OCI-LY7 (cell line): ENCODE measurements around the gene NCAPG. TPM values are rescaled to one million over a fixed set of nuclear protein-coding genes. Genes with fewer than 3 reads are reported as not detected.

Experiments
- BruUV-seq: library from RNA; stranded (reverse); fragments of 400-500 nt; replicated peaks from 2 replicates; lab custom pipeline; 2021; lab: Mats Ljungman, UMichigan
- CTCF ChIA-PET: fragments of 300-600 bp; sonication (Branson Sonifier 250); formaldehyde crosslinking; loops from one replicate; lab custom pipeline; 2022; ENCODE audit warnings: antibody characterized with exemption; ENCODE audit not compliant: unreplicated experiment; lab: Charles Lee
- POLR2A ChIA-PET: fragments of 300-600 bp; sonication (Branson Sonifier 250); formaldehyde crosslinking; loops from one replicate; lab custom pipeline; 2022; ENCODE audit warnings: antibody characterized with exemption; lab: Charles Lee
- DNase-seq: peaks from one replicate; pipeline ENCODE4 v3.0.0-alpha.2; 2015; ENCODE audit warnings: low spot score
- H2AFZ ChIP-seq: fragments of 200-600 bp; sonication (generic), shearing (Covaris generic); 2 replicates; pipeline ENCODE4 v1.6.1; 2014; ENCODE audit warnings: mild to moderate bottlenecking, antibody characterized with exemption, low read length, moderate library complexity
- H3K27ac ChIP-seq: fragments of 200-600 bp; sonication (generic); 2 replicates; pipeline ENCODE4 v1.5.1; 2014; ENCODE audit warnings: mixed run types, low read depth, mild to moderate bottlenecking, moderate library complexity, low read length, inconsistent platforms; ENCODE audit not compliant: poor library complexity, severe bottlenecking
- H3K36me3 ChIP-seq: fragments of 200-600 bp; sonication (generic); 2 replicates; pipeline ENCODE4 v1.6.1; 2014; ENCODE audit warnings: mild to moderate bottlenecking, antibody characterized with exemption, low read length, moderate library complexity, mixed read lengths; ENCODE audit not compliant: insufficient read depth
- H3K4me1 ChIP-seq: fragments of 200-600 bp; sonication (generic); 2 replicates; pipeline ENCODE4 v1.5.1; 2014; ENCODE audit warnings: mild to moderate bottlenecking, low read length; ENCODE audit not compliant: insufficient read depth, poor library complexity, severe bottlenecking
- H3K4me2 ChIP-seq: fragments of 200-600 bp; sonication (generic); 2 replicates; pipeline ENCODE4 v1.6.1; 2014; ENCODE audit warnings: mild to moderate bottlenecking, low read length
- H3K4me3 ChIP-seq: fragments of 200-600 bp; sonication (generic); 2 replicates; pipeline ENCODE4 v1.5.1; 2014; ENCODE audit warnings: mild to moderate bottlenecking, low read depth, low read length; ENCODE audit not compliant: poor library complexity, severe bottlenecking
- H3K79me2 ChIP-seq: fragments of 200-600 bp; sonication (generic); 2 replicates; pipeline ENCODE4 v1.6.1; 2016; ENCODE audit warnings: low read depth, mild to moderate bottlenecking, low read length, moderate library complexity, mixed read lengths; ENCODE audit not compliant: insufficient read depth
- H3K9me2 ChIP-seq: fragments of 200-600 bp; sonication (generic); 2 replicates; pipeline ENCODE4 v1.6.1; 2016; ENCODE audit warnings: mild to moderate bottlenecking, low read length, mixed read lengths; ENCODE audit not compliant: insufficient read depth
- H3K9me3 ChIP-seq: fragments of 200-600 bp; sonication (generic); 2 replicates; pipeline ENCODE4 v1.6.1; 2014; ENCODE audit warnings: mild to moderate bottlenecking, mixed run types, low read length, mixed read lengths
- H4K20me1 ChIP-seq: fragments of 200-600 bp; sonication (generic); 2 replicates; pipeline ENCODE4 v1.6.1; 2014; ENCODE audit warnings: mild to moderate bottlenecking, antibody characterized with exemption, low read length, moderate library complexity, mixed read lengths; ENCODE audit not compliant: insufficient read depth
- EZH2phosphoT487 ChIP-seq: fragments of 200-600 bp; sonication (generic); IDR thresholded peaks from 2 replicates; pipeline ENCODE4 v1.6.1; 2018; ENCODE audit warnings: low read depth, borderline replicate concordance, mild to moderate bottlenecking, mixed run types, antibody characterized with exemption, low read length, moderate library complexity, mixed read lengths
- intact Hi-C: fragments of 100-400 bp; cut with micrococcal nuclease; formaldehyde crosslinking; loops from one replicate; pipeline ENCODE4 v1.10.0; 2022; ENCODE audit not compliant: unreplicated experiment
- total RNA-seq, 2 experiments: library from RNA; depleted of rRNA in 1 of 2; stranded (reverse); fragments of >200 nt in 1 of 2; shearing (Covaris generic) in 1 of 2; gene quantifications; 2 replicates each; pipeline ENCODE4 v1.2.3, GENCODE V29; 2014 to 2022
- TF ChIP-seq, protein P1 (sequence below): fragments of 200-600 bp; sonication (generic); conservative IDR thresholded peaks from 2 replicates; pipeline ENCODE4 v1.5.1; 2014; ENCODE audit warnings: mild to moderate bottlenecking, antibody characterized with exemption, low read length, moderate library complexity, mixed read lengths

NCAPG gene
- total RNA-seq, 2 experiments from 2014 or later, result 57.5 to 95.4 TPM

DNA sequence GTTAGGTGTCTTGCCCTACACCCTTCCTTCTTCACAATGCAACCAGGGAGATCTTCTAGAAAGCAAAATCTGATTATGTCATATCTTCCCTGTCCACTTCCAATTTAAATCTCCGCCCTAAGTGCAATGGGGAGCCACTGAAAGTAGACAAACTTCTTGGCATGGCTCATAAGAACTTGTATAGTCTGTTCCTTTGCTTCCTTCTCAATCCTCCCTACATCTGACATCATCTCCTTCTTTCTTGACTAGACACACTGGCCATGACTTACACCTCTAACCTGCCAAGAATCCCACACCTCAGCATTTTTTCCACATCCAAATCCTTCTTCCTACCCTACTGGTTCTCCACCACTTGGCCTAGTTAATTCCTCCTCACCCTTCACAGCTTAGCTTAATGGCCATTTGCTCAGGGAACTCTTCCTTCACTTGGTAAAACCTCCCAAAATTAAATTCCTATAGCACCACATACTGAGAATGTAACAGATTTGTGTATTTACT lies 55.1 kb downstream of the NCAPG start:
- Histone ChIP-seq H3K9me2 (no peaks in the 10 kb centered on the region), H3K4me3 (no peak overlapping the region), H2AFZ (no peak overlapping the region), H3K27ac (no peak overlapping the region), H3K79me2 (no peaks in the 10 kb centered on the region), H3K4me2 (no peak overlapping the region), H3K9me3 (no peaks in the 10 kb centered on the region), H3K4me1 (no peaks in the 10 kb centered on the region), H4K20me1 (no peaks in the 10 kb centered on the region), H3K36me3 (no peaks in the 10 kb centered on the region; the same call in 1 of the 2 replicates)
- POLR2A ChIA-PET, result interaction anchor here (0.7 kb wide), 1 partner anchor 38 kb away, joined by 3 read pairs; no protein-coding TSS in a partner anchor
- BruUV-seq, result no TSS peak
- no peak for TF ChIP-seq EZH2phosphoT487
- TF ChIP-seq, protein P1, sequence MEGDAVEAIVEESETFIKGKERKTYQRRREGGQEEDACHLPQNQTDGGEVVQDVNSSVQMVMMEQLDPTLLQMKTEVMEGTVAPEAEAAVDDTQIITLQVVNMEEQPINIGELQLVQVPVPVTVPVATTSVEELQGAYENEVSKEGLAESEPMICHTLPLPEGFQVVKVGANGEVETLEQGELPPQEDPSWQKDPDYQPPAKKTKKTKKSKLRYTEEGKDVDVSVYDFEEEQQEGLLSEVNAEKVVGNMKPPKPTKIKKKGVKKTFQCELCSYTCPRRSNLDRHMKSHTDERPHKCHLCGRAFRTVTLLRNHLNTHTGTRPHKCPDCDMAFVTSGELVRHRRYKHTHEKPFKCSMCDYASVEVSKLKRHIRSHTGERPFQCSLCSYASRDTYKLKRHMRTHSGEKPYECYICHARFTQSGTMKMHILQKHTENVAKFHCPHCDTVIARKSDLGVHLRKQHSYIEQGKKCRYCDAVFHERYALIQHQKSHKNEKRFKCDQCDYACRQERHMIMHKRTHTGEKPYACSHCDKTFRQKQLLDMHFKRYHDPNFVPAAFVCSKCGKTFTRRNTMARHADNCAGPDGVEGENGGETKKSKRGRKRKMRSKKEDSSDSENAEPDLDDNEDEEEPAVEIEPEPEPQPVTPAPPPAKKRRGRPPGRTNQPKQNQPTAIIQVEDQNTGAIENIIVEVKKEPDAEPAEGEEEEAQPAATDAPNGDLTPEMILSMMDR, result no peak
- no peak for DNase-seq
- intact Hi-C loops, result no loop called here
- CTCF ChIA-PET, result no interaction called here

DNA sequence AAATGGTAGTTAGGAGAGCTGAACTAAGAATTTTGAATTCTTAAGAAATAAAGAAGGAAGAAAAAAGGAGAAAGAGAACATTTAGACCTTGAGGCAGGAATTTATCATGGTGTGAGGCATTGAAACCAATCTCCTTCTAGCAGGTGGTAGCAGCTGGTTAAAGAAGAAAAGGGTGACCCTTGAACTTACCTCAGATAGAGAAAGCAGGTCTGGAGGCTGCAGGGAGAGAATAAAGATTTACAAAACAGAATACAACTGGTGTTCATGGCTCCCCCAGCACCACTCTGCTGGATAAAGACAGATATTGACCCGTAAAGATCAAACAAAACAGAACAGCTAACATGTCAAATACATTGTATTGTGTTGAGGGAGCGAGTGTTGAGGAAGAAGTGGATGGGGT lies 56.0 kb downstream of the NCAPG start:
- DNase-seq, result no peak
- no peaks in the 10 kb centered on the region for H3K9me3 ChIP-seq
- no peaks in the 10 kb centered on the region for H3K4me1 ChIP-seq
- H2AFZ ChIP-seq, result no peak overlapping the region
- H4K20me1 ChIP-seq, result no peaks in the 10 kb centered on the region
- H3K4me3 ChIP-seq, result no peak overlapping the region
- ChIA-PET POLR2A (no interaction called here), CTCF (no interaction called here)
- no peak overlapping the region for H3K4me2 ChIP-seq
- no peaks in the 10 kb centered on the region; the same call in 1 of the 2 replicates for H3K36me3 ChIP-seq
- no peaks in the 10 kb centered on the region for H3K9me2 ChIP-seq
- TF ChIP-seq, protein P1, result no peak
- TF ChIP-seq EZH2phosphoT487, result no peak
- H3K27ac ChIP-seq, result no peak overlapping the region
- intact Hi-C loops, result no loop called here
- no TSS peak for BruUV-seq
- no peaks in the 10 kb centered on the region for H3K79me2 ChIP-seq

DNA sequence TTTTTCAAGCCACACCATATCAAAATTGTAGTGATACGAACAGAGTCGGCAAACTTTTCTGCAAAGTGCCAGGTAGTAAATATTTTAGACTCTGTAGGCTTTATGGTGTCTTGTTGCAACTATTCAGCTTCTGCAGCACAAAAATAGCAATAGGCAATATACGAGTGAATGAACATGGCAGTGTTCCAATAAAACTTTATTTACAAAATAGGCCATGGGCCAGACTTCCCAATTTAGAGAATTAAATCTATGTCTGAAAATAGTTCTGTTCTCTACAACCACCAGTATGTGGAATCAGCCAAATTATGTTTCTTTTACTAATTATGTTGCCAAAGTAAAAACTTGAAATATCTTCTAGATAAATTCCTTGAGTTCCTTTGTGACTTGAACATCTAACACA lies 56.5 kb downstream of the NCAPG start:
- POLR2A ChIA-PET, result no interaction called here
- TF ChIP-seq EZH2phosphoT487, result no peak
- TF ChIP-seq, protein P1, result no peak
- no TSS peak for BruUV-seq
- H4K20me1 ChIP-seq, result no peaks in the 10 kb centered on the region
- H3K36me3 ChIP-seq, result no peaks in the 10 kb centered on the region; the same call in 1 of the 2 replicates
- no peaks in the 10 kb centered on the region for H3K9me2 ChIP-seq
- H3K79me2 ChIP-seq, result no peaks in the 10 kb centered on the region
- H3K4me3 ChIP-seq, result no peak overlapping the region
- DNase-seq, result no peak
- H3K4me2 ChIP-seq, result no peak overlapping the region
- intact Hi-C loops, result no loop called here
- CTCF ChIA-PET, result no interaction called here
- no peak overlapping the region for H2AFZ ChIP-seq
- no peaks in the 10 kb centered on the region for H3K9me3 ChIP-seq
- no peaks in the 10 kb centered on the region for H3K4me1 ChIP-seq
- H3K27ac ChIP-seq, result no peak overlapping the region
